ENCODE measurements around the gene MOB2.

GRCh38 chr11:1456596-1457325 is 29.8 kb downstream of the MOB2 start:
- TF ChIP-seq CTCF (IDR thresholded peaks at IDR 0.05; ENCODE audit: insufficient read depth, low read depth, low read length) (no peak), EZH2 (IDR thresholded peaks at IDR 0.05; ENCODE audit: insufficient read depth, low read length) (no peak)
